IMR-90 (cell line): ENCODE data around the gene LSM14B. TPM values are rescaled to one million over a fixed set of nuclear protein-coding genes. Genes with fewer than 3 reads are reported as not detected.

Experiments
- ATAC-seq: fragments of 200-7000 bp; cut with Tn5 transposase; 2 replicates; pipeline ENCODE4 v1.9.1; 2020; ENCODE audit warnings: low read depth, mild to moderate bottlenecking, moderate library complexity
- BruUV-seq: library from RNA; stranded (reverse); fragments of 400-500 nt; replicated peaks from 2 replicates; lab custom pipeline; 2021; lab: Mats Ljungman, UMichigan
- CTCF ChIA-PET: fragments of 300-600 bp; formaldehyde crosslinking; extraction: SDS; loops from one replicate; lab custom pipeline; 2021; ENCODE audit warnings: antibody characterized with exemption; lab: Yijun Ruan, JAX
- POLR2A ChIA-PET: fragments of 300-600 bp; sonication (Branson Sonifier 250); formaldehyde crosslinking; loops from one replicate; lab custom pipeline; 2022; ENCODE audit warnings: antibody characterized with exemption; ENCODE audit not compliant: unreplicated experiment; lab: Charles Lee
- DNase-seq: peaks from one replicate; pipeline ENCODE4 v3.0.0; 2013
- H2AFZ ChIP-seq: replicated peaks from 2 replicates; pipeline ENCODE3; 2013; ENCODE audit warnings: low read length, mild to moderate bottlenecking; ENCODE audit not compliant: poor library complexity
- H2AK5ac ChIP-seq: 2 replicates; pipeline ENCODE4 v1.6.1; 2013; ENCODE audit warnings: low read depth, low read length, inconsistent platforms
- H2AK9ac ChIP-seq: replicated peaks from 2 replicates; pipeline ENCODE3; 2013; ENCODE audit warnings: mild to moderate bottlenecking, low read depth, low read length, moderate library complexity; ENCODE audit not compliant: poor library complexity
- H2BK120ac ChIP-seq: 2 replicates; pipeline ENCODE4 v1.6.1; 2013; ENCODE audit warnings: low read depth, low read length, inconsistent platforms
- H2BK15ac ChIP-seq: 3 replicates; pipeline ENCODE4 v1.6.1; 2013; ENCODE audit warnings: low read depth, low read length, inconsistent platforms
- H2BK20ac ChIP-seq: 2 replicates; pipeline ENCODE4 v1.6.1; 2013; ENCODE audit warnings: low read depth, mild to moderate bottlenecking, inconsistent platforms, low read length, moderate library complexity
- H2BK5ac ChIP-seq: 2 replicates; pipeline ENCODE4 v1.6.1; 2013; ENCODE audit warnings: mild to moderate bottlenecking, low read depth, low read length, inconsistent platforms; ENCODE audit not compliant: poor library complexity, severe bottlenecking
- H3K14ac ChIP-seq: replicated peaks from 2 replicates; pipeline ENCODE4 v1.6.1; 2013; ENCODE audit warnings: low read depth, low read length, inconsistent platforms
- H3K18ac ChIP-seq: 2 replicates; pipeline ENCODE4 v1.6.1; 2013; ENCODE audit warnings: low read depth, low read length, control low read depth
- H3K23ac ChIP-seq: 2 replicates; pipeline ENCODE4 v1.6.1; 2013; ENCODE audit warnings: low read depth, low read length, inconsistent platforms
- H3K27ac ChIP-seq: 2 replicates; pipeline ENCODE4 v1.5.1; 2013; ENCODE audit warnings: mild to moderate bottlenecking, control low read depth, low read length; ENCODE audit not compliant: insufficient read depth
- H3K27me3 ChIP-seq: 2 replicates; pipeline ENCODE4 v1.6.1; 2013; ENCODE audit warnings: low read length; ENCODE audit not compliant: control insufficient read depth, insufficient read depth
- H3K36me3 ChIP-seq: 2 replicates; pipeline ENCODE4 v1.6.1; 2013; ENCODE audit warnings: low read length, mixed read lengths; ENCODE audit not compliant: control insufficient read depth, insufficient read depth
- H3K4ac ChIP-seq: 2 replicates; pipeline ENCODE4 v1.6.1; 2013; ENCODE audit warnings: low read depth, low read length, inconsistent platforms
- H3K4me1 ChIP-seq: 2 replicates; pipeline ENCODE4 v1.6.1; 2013; ENCODE audit warnings: low read length, mixed read lengths; ENCODE audit not compliant: control insufficient read depth, insufficient read depth
- H3K4me2 ChIP-seq: 2 replicates; pipeline ENCODE4 v1.6.1; 2013; ENCODE audit warnings: low read depth, mild to moderate bottlenecking, control low read depth, low read length, moderate library complexity
- H3K4me3 ChIP-seq: 2 replicates; pipeline ENCODE4 v1.5.1; 2013; ENCODE audit warnings: low read depth, mild to moderate bottlenecking, control low read depth, low read length, moderate library complexity; ENCODE audit not compliant: insufficient read depth
- H3K56ac ChIP-seq: 2 replicates; pipeline ENCODE4 v1.6.1; 2013; ENCODE audit warnings: low read length, inconsistent platforms; ENCODE audit not compliant: insufficient read depth; ENCODE audit errors: extremely low read depth
- H3K79me1 ChIP-seq, 2 experiments: 2 replicates each; pipeline ENCODE4 v1.6.1; 2013; ENCODE audit warnings: low read length in 2 of 2, inconsistent platforms in 1 of 2, low read depth in 1 of 2
- H3K9ac ChIP-seq: 2 replicates; pipeline ENCODE4 v1.6.1; 2013; ENCODE audit warnings: low read depth, low read length, control low read depth
- H3K9me1 ChIP-seq: 2 replicates; pipeline ENCODE4 v1.6.1; 2013; ENCODE audit warnings: low read length, inconsistent platforms; ENCODE audit not compliant: insufficient read depth
- H3K9me3 ChIP-seq: 2 replicates; pipeline ENCODE4 v1.6.1; 2013; ENCODE audit warnings: low read length; ENCODE audit not compliant: control insufficient read depth, insufficient read depth
- H4K20me1 ChIP-seq: 2 replicates; pipeline ENCODE4 v1.6.1; 2013; ENCODE audit warnings: low read length, inconsistent platforms; ENCODE audit not compliant: insufficient read depth
- H4K5ac ChIP-seq: 2 replicates; pipeline ENCODE4 v1.6.1; 2013; ENCODE audit warnings: mild to moderate bottlenecking, low read depth, low read length, control low read depth
- H4K8ac ChIP-seq, 2 experiments: 2 replicates each; pipeline ENCODE4 v1.6.1; 2013; ENCODE audit warnings: low read depth in 2 of 2, low read length in 2 of 2, control low read depth in 1 of 2, inconsistent platforms in 1 of 2
- H4K91ac ChIP-seq: 2 replicates; pipeline ENCODE4 v1.6.1; 2013; ENCODE audit warnings: low read depth, low read length, inconsistent platforms; ENCODE audit not compliant: insufficient read depth
- MXI1 ChIP-seq: IDR thresholded peaks from 2 replicates; pipeline ENCODE4 v1.6.1; 2012; ENCODE audit warnings: low read depth, mild to moderate bottlenecking, low read length, moderate library complexity, borderline replicate concordance
- WGBS, 2 experiments: methylation state at CpG; one replicate each; pipeline versions ENCODE4 v1.1.5 to v1.1.7; 2013; ENCODE audit warnings: missing lambda C conversion rate in 2 of 2; ENCODE audit not compliant: insufficient read length in 1 of 2; ENCODE audit errors: extremely low coverage in 2 of 2; 5-methylcytosine and 5-hydroxymethylcytosine counted together
- dilution Hi-C: fragments of 300-500 bp; cut with HindIII; formaldehyde crosslinking; loops from one replicate; pipeline ENCODE4 v1.14.3; 2018; ENCODE audit warnings: low sequenced_read_pairs; ENCODE audit not compliant: unreplicated experiment
- in situ Hi-C: fragments of 300-500 bp; cut with MboI; formaldehyde crosslinking; loops from 3 replicates; pipeline ENCODE4 v1.14.3; 2019; ENCODE audit warnings: low sequenced_read_pairs, inconsistent platforms, mixed read lengths
- intact Hi-C: fragments of 100-400 bp; cut with micrococcal nuclease; formaldehyde crosslinking; loops from 2 replicates; pipeline ENCODE4 v1.10.0; 2022
- polyA plus RNA-seq, 3 experiments: library from polyadenylated mRNA; depleted of rRNA; stranded (reverse); fragments of >200 nt; gene quantifications; 2 replicates each; pipeline ENCODE4 v1.2.3, GENCODE V29; 2012; ENCODE audit warnings: low replicate concordance in 1 of 3
- total RNA-seq: library from RNA; depleted of rRNA; stranded (reverse); fragments of >200 nt; gene quantifications from 2 replicates; pipeline ENCODE4 v1.2.3, GENCODE V29; 2012

LSM14B gene
- total and polyA plus RNA-seq, 2 of the 4 experiments (the other 2 are of a cell fraction) = 23.7 to 41.1 TPM

DNA sequence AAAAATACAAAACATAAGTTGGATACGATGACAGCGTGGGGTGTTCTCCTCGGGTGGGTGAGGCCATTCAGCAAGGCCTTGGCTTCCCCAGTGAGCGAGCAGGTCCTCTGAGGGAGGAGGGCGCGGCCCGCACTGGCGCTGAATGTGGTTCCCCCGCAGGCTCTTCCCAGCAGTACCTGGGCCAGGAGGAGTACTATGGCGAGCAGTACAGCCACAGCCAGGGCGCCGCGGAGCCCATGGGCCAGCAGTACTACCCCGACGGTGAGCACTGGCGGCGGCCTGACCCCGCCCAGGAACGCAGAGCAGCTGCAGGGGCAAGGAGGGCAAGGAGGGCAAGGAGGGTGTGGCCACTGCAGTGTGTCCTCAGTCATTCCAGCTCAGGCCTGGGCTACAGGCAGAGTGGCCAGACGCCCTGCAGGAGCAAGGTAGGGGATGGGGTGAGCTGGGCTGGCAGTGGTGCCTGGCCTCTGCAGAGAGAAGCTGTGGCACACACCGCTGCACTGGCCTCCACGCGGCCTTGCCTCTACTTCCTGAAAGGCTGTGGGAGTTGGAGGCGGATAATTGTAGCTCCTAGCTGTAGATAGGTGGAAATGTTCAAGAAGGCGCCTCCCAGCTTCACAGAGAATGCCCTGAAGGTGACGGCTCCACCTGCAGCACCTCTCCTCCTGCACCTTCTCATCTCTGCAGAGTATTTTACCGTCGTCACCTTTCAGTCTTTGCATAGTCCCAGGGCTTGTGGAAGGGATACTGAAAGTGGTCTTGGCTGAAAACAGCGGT, 41.9 kb downstream of the LSM14B start:
- Histone ChIP-seq H3K4me2 (no peak overlapping the region), H4K91ac (no peak overlapping the region), H3K18ac (no peak overlapping the region), H4K20me1 (peaks cover 12% of the 10 kb centered on the region), H3K56ac (no peak overlapping the region), H3K14ac (no peak overlapping the region), H2BK15ac (no peak overlapping the region), H2BK120ac (no peak overlapping the region), H3K9ac (no peak overlapping the region), H3K4me3 (no peak overlapping the region), H3K9me1 (peaks cover 16% of the 10 kb centered on the region; the same call in 1 of the 2 replicates), H2BK20ac (no peak overlapping the region), H3K36me3 (peaks cover 60% of the 10 kb centered on the region), H3K79me1 (peaks cover 8 to 32% of the 10 kb centered on the region in 2 experiments), H3K4me1 (peaks cover 7% of the 10 kb centered on the region), H2AFZ (no peak overlapping the region), H3K9me3 (no peaks in the 10 kb centered on the region), H3K27me3 (no peaks in the 10 kb centered on the region), H2BK5ac (no peak overlapping the region), H3K27ac (no peak overlapping the region), H4K5ac (no peak overlapping the region), H3K23ac (no peak overlapping the region), H4K8ac (no peak overlapping the region), H2AK9ac (no peak overlapping the region), H3K4ac (no peak overlapping the region), H2AK5ac (no peak overlapping the region)
- TF ChIP-seq MXI1 = no peak
- ATAC-seq (no peak), DNase-seq (no peak)
- BruUV-seq = no TSS peak
- dilution Hi-C loops (no loop called here), intact Hi-C loops (no loop called here), in situ Hi-C loops (no loop called here)
- POLR2A ChIA-PET = no interaction called here
- CTCF ChIA-PET = no interaction called here
- 96% methylated on average over 13 of the region's 29 CpGs; no CpG with 5 or more reads in 1 of the 2 experiments for WGBS, 2 experiments
